H4 (cell line): ENCODE measurements around the gene FARSA. TPM values are rescaled to one million over a fixed set of nuclear protein-coding genes. Genes with fewer than 3 reads are reported as not detected.
"Not testable (repeated sequence)": the region's sequence is repeated elsewhere in the genome, so short reads cannot be mapped to it uniquely, and the experiment has no call there.

Source experiments
- DNase-seq: peaks from one replicate; pipeline ENCODE4 v3.0.0-alpha.2; 2015; ENCODE audit warnings: low spot score
- total RNA-seq: library from RNA; depleted of rRNA; stranded (reverse); fragments of >200 nt; shearing (Covaris generic); gene quantifications from 2 replicates; pipeline ENCODE4 v1.2.3, GENCODE V29; 2014

The FARSA gene
- total RNA-seq, 1 experiment from 2014 or later, result 90.9 TPM

DNA sequence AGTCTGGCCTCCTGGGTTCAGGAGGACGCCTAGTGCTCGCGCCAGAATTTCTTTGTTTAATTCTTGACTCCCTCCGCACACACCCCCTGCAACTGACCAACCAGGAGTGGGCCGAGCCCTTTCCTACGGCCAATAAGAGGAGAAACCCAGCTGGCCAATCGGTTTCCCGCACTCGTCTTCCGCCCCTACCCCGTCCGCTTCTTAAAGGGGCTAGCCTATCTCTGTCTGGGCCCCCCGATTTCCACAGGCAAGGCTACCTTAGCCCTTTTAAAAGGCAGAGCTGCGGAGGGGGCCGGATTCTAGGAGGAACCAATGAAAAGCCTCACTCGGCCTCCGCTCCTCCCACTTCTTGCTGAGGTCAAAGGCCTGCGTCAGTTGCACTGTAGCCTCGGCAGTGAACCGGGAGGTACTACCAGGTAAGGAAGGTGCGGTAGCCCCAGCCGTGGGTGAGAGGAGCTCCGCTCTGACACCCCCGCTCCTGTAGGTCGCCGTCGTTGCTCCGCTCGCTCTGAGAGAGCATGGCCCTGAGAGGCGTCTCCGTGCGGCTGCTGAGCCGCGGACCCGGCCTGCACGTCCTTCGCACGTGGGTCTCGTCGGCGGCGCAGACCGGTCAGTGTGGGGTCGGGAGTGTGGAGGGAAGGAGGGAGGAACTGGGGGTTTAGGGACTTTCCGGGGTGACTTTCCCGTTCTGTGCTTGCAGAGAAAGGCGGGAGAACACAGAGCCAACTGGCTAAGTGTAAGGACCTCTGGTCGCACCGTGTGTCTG is 42.5 kb downstream of the FARSA start, which contains the start of gene GCDH:
Gene GCDH, plus strand, starts transcription at position 374 of the 766 bp plus-strand sequence. Its CDS starts 145 bp downstream, at position 519.
- peak; percentile 99 for DNase-seq

GRCh38 chr19:12890299-12890786 is 43.2 kb downstream of the FARSA start:
- DNase-seq, result not testable (repeated sequence)

GRCh38 chr19:12888006-12888603 is 45.4 kb downstream of the FARSA start:
- DNase-seq, result no peak

GRCh38 chr19:12886969-12887747 is 46.4 kb downstream of the FARSA start, which contains the start of gene KLF1:
Gene KLF1 (minus strand): TSS chr19:12887201. CDS start chr19:12887140, 61 bp downstream.
- DNase-seq, result no peak

GRCh38 chr19:12886651-12886968 is 46.9 kb downstream of the FARSA start:
- no peak for DNase-seq

DNA sequence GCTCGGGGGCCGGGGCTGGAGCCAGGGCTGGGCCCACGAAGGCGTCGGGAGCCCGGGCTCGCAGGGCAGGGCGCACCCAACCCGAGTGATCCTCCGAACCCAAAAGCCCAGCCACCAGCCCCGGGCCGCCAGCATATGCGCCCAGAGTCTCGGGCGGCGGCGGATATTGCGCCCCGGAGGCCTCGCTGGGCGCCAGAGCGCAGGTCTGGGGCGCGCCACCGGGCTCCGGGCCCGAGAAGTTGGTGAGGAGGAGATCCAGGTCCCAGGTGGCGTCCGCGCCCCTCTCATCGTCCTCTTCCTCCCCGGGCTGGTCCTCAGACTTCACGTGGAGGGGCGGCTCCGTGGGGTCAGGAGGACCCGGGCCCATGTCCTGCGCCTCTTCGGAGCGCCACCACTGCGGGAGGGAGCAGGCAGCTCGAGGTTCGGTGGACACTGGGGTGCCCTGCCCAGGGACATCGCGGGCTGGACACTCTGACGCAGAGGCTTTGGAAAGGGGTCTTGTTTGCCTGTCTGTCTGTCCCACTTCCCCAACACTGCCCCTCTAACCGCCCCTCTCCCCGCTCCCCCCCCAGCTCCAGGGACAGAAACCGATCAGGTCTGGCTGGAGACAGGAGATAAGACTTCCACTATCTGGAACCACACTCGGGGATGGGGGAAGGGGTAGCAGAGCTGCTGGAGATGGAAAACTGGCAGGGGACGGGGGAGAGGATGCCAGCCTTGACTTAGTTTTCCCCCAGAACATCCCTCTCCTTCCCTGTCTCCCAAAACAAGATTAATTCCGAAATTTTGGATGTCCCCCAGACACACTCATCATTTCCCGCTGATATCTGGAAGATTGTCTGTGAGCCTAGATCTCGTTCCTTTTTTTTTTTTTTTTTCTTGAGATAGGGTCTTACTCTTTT is 47.5 kb downstream of the FARSA start:
- no peak for DNase-seq

DNA sequence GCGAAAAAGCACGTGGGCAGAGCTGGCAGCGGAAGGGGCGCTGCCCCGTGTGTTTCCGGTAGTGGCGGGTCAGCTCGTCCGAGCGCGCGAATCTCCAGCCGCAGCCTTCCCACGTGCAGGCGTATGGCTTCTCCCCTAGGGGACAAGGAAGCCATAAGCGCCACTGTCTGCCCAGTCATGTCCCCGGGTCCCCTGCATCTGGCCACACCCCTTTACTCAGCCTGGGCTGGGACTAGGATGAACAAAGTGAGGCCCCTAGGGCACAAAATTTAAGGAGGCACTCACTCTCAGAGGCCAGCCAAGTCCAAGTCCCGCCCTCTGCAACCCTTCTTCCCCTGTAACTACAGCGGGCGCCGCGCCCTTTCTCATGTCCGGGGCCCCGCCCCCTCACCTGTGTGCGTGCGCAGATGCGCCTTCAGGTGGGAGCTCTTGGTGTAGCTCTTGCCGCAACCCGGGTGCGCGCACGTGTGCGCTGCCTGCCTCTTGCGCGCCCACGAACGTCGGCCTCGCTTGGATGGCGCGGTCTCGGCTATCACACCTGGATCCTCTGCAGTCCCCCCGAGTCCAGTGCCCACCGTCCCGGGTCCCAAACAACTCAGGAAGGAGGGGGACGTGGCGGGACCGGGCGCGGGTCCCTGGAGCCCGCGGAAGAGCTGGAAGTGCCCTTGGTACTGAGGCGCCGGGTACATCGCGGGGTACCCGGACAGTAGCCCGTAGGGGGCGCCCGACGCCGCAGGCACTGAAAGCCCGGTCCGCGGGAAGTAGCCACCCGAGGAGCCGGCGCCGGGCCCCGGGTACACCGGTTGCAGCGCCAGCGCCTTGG is 48.4 kb downstream of the FARSA start:
- DNase-seq, result no peak

DNA sequence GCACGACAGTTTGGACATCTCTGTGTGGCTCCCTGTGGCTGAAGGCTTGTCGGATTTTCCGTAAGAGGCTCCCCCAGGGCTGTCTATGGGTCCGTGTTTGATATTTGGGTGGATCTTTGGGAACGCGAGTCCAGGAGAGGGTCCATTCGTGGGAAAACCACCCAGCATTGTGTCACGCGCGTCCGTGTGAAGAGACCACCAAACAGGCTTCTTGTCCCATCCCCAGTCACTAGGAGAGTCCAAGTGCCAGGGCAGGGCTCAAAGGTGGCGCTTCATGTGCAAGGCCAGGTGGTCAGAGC is 48.9 kb downstream of the FARSA start:
- DNase-seq, result no peak

- DNase-seq, result no peak
These were observed 49.3 kb downstream of the FARSA start for GRCh38 chr19:12884202-12884601.

DNA sequence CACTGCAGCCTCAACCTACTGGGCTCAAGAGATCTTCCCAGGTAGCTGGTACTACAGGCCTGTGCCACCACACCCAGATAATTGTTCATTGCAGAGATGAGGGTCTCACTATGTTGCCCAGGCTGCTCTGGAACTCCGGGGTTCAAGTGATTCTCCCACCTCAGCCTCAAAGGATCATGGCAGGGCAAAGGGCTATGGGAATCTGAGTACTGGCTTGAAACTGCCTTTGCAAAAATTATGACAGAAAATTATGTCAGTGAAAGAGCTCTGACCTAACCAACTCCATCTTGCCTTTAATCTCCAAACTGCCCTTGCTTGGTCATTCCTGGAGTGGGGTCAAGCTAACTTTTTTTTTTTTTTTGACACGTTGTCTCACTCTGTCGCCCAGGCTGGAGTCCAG is 50.9 kb downstream of the FARSA start:
- DNase-seq, result no peak

GRCh38 chr19:12881172-12881808 is 52.2 kb downstream of the FARSA start, which contains the start of gene DNASE2:
Gene DNASE2 (minus strand): TSS chr19:12881449. CDS start chr19:12881375, 74 bp downstream.
- peak; percentile 97 for DNase-seq

- no peak for DNase-seq
These were observed 52.9 kb downstream of the FARSA start for GRCh38 chr19:12880551-12881171.

GRCh38 chr19:12875086-12875485 is 58.4 kb downstream of the FARSA start:
- no peak for DNase-seq

DNA sequence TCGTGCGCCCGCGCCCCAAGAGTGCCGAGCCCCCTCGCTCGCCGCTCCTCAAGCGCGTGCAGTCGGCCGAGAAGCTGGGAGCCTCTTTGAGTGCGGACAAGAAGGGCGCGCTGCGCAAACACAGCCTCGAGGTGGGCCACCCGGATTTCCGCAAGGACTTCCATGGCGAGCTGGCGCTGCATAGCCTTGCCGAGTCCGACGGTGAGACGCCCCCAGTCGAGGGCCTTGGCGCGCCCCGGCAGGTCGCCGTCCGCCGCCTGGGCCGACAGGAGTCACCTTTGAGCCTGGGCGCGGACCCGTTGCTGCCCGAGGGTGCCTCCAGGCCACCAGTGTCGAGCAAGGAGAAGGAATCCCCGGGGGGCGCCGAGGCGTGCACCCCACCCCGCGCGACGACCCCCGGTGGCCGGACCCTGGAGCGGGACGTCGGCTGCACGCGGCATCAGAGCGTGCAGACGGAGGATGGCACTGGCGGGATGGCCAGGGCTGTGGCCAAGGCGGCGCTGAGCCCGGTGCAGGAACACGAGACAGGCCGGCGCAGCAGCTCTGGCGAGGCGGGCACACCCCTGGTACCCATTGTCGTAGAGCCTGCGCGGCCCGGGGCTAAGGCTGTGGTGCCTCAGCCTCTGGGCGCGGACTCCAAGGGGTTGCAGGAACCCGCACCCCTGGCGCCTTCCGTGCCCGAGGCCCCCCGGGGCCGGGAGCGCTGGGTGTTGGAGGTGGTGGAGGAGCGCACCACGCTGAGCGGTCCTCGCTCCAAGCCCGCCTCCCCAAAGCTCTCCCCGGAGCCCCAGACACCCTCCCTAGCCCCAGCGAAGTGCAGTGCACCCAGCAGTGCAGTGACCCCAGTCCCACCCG is 59.4 kb downstream of the FARSA start:
- no peak for DNase-seq

GRCh38 chr19:12872941-12873890 is 60.3 kb downstream of the FARSA start:
- DNase-seq, result no peak
